Astrocyte of the spinal cord (primary cell): ENCODE results near the gene TGM6.

Experiments used
- DNase-seq: peaks from one replicate; pipeline ENCODE4 v3.0.0; 2011; ENCODE audit warnings: low read depth, low spot score
- H3K4me3 ChIP-seq: 2 replicates; pipeline ENCODE4 v1.5.1; 2011; ENCODE audit warnings: low read depth, mild to moderate bottlenecking, low read length, moderate library complexity
- in situ Hi-C: cut with HindIII; loops from 2 replicates; pipeline ENCODE4 v1.10.0; 2017; ENCODE audit warnings: low sequenced_read_pairs
- TF ChIP-seq, protein P1 (sequence below): IDR thresholded peaks from 2 replicates; pipeline ENCODE4 v1.5.1; 2012; ENCODE audit warnings: low read depth, mild to moderate bottlenecking, low read length, inconsistent platforms

TGM6 gene

DNA sequence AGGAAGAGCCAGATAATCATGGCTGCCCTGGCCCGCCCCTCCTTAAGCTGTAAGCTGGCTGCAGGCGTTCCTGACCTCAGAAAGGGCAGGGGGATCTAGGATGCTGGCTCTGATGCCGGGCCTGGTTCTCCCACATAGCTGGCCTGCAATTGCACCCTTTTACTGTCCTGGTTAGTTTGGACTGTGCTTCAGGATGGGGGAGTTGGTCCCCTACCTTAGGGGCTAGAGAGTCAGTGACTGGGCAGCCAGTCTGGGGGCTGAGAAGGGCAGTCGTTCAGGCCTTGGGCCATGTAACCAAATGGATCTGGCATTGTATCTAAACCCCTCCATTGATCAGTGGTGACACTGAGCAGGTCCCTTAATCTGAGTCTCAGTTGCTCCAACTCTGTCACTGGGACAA, 44.2 kb upstream of the TGM6 start:
- in situ Hi-C loops, result no loop called here
- TF ChIP-seq, protein P1, sequence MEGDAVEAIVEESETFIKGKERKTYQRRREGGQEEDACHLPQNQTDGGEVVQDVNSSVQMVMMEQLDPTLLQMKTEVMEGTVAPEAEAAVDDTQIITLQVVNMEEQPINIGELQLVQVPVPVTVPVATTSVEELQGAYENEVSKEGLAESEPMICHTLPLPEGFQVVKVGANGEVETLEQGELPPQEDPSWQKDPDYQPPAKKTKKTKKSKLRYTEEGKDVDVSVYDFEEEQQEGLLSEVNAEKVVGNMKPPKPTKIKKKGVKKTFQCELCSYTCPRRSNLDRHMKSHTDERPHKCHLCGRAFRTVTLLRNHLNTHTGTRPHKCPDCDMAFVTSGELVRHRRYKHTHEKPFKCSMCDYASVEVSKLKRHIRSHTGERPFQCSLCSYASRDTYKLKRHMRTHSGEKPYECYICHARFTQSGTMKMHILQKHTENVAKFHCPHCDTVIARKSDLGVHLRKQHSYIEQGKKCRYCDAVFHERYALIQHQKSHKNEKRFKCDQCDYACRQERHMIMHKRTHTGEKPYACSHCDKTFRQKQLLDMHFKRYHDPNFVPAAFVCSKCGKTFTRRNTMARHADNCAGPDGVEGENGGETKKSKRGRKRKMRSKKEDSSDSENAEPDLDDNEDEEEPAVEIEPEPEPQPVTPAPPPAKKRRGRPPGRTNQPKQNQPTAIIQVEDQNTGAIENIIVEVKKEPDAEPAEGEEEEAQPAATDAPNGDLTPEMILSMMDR, result no peak
- H3K4me3 ChIP-seq, result no peak overlapping the region
- DNase-seq, result no peak

DNA sequence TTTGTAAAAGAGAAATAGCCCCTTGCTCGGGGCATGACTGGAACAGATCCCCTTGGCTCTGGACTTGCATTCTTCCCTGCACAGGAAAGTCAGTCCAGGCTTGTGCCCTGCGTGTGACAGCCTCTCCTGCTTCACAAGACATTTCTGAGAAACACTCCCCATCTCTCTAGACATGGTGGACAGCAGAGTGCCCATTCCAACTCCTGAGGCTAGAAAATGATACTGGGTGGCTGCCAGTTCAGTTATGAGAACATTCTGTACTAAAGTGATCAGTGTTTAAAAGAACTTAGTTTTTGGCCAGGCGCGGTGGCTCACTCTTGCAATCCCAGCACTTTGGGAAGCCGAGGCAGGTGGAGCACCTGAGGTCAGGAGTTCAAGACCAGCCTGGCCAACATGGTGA, 43.6 kb upstream of the TGM6 start:
- no peak for DNase-seq
- no peak overlapping the region for H3K4me3 ChIP-seq
- TF ChIP-seq, protein P1, result no peak
- in situ Hi-C loops, result no loop called here

DNA sequence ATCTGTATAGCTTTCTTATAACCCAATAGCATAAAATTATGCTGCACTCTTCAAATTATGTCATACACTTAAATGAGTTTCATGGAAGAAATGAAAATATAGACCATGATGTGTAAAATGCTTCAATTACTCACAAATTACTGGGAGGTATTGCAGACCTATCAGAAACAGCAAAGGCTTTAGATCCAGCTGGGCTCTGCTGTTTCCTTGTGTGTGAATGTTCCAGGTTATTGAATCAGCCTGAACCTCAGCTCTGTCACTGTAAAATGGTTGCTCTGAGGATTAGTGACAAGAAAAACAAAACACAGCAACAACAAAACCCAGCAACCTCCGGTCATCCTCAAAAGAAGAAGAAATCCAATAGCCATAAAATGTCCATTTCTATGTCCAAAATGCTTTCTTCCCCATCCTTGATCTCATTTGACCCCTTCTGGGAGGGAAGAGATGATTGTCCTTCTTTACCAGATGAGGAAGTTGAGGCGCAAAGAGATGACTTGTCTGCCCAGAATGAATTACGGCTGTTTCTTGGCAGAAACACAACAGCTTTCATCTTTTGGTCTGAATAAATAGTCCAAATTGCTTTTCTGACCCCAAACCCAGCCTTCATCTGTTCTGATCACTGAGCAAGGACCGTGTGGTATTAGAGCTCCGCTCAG, 42.2 kb upstream of the TGM6 start:
- no peak for DNase-seq
- in situ Hi-C loops, result no loop called here
- TF ChIP-seq, protein P1, result no peak
- H3K4me3 ChIP-seq, result no peak overlapping the region

DNA sequence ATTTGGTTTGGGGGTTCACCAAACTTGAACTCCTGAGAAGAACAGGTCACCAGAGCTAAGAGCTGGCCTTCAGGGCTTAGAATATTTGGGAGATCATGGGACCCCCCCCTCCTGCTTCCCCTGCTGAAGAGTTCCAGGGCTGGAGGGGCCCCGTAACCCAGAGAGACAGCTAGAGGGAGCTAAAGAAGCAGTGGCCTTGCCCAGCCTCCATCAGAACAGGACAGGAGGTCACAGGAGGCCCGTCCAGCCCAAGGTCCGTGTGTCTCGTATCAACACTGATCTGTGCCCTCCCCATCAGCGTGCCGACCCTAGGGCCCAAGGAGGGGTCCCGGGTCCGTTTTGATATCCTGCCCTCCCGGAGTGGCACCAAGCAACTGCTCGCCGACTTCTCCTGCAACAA, 40.6 kb upstream of the TGM6 start:
- in situ Hi-C loops, result no loop called here
- TF ChIP-seq, protein P1, result no peak
- no peak for DNase-seq
- no peak overlapping the region for H3K4me3 ChIP-seq

DNA sequence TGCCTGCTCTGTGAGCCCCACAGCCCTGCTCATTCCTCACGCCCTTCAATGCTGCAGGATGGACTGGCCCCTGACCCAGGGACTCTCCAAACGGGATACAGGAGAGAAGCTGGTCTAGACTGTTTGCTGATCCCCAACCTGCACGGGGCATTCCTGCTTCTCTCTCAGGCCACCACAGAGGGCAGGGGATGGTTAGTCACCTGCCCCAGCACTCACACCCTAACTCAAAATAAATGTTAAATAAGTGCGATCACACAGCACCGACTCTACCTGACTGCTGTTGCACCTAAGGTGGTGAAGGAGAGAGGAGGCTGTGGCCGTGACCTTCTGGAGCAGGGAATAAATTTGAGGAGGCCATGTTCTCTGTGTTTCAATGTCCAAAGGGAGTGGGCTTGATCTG, 39.9 kb upstream of the TGM6 start:
- DNase-seq, result no peak
- TF ChIP-seq, protein P1, result no peak
- in situ Hi-C loops, result no loop called here
- no peak overlapping the region for H3K4me3 ChIP-seq

DNA sequence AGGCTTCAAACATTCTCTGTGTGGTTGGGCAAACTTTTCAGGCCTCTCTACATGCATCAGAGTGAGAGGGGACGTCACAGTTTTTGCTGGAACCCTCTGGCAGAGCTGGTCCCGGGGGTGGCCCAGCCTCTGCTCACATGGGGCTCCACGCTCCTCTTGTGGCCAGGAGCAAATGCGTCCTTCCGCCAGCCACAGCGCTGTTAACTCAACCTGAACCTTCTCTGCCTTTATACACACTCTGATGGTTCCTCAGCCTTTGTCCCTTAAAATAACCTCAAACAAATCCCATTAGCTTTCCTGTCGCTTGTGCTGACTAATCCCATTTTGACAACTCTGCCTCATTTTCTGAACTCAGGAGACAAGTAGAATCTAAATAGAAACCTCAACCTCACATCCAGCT, 39.4 kb upstream of the TGM6 start:
- no peak for DNase-seq
- TF ChIP-seq, protein P1, result no peak
- in situ Hi-C loops, result no loop called here
- H3K4me3 ChIP-seq, result no peak overlapping the region
